ENCODE measurements around the gene SULT1A2.

- no peak for TF ChIP-seq CTCF (IDR thresholded peaks at IDR 0.05)
- TF ChIP-seq REST (IDR thresholded peaks at IDR 0.05; ENCODE audit: insufficient read depth in 1 of 2, low read depth in 2 of 2, low read length in 1 of 2), result no peak
- no peak for TF ChIP-seq POLR2AphosphoS5 (IDR thresholded peaks at IDR 0.05; ENCODE audit: low read depth, low read length)
- TF ChIP-seq SIN3A (IDR thresholded peaks at IDR 0.05; ENCODE audit: borderline replicate concordance, insufficient read depth, low read depth, low read length), result no peak
- TF ChIP-seq TCF7L2 (IDR thresholded peaks at IDR 0.05; ENCODE audit: low read depth, low read length), result no peak
These were observed 677 bp downstream of the SULT1A2 start for GRCh38 chr16:28596115-28596630.

Data from Panc1 (cell line).